Measurements from ENCODE around the gene CLASP1.

The CLASP1 gene

GRCh38 chr2:121536347-121536746 is 112.9 kb downstream of the CLASP1 start:
- no peak for DNase-seq

GRCh38 chr2:121534007-121534406 is 115.3 kb downstream of the CLASP1 start:
- DNase-seq, result no peak

GRCh38 chr2:121532894-121533293 is 116.4 kb downstream of the CLASP1 start:
- DNase-seq, result peak; percentile 34

- peak; percentile 16 for DNase-seq
Observed at GRCh38 chr2:121532347-121532766, 116.9 kb downstream of the CLASP1 start.

GRCh38 chr2:121530212-121530705 is 119.0 kb downstream of the CLASP1 start:
- DNase-seq, result peak; percentile 83

- DNase-seq, result peak; percentile 75
Observed at GRCh38 chr2:121529439-121530211, 119.6 kb downstream of the CLASP1 start.

GRCh38 chr2:121527009-121527682 is 122.1 kb downstream of the CLASP1 start:
- no peak for DNase-seq

- DNase-seq, result no peak
Observed at GRCh38 chr2:121524685-121525425, 124.4 kb downstream of the CLASP1 start.

- no peak for DNase-seq
Observed at GRCh38 chr2:121521359-121521758, 127.9 kb downstream of the CLASP1 start.

GRCh38 chr2:121520641-121520994 is 128.6 kb downstream of the CLASP1 start:
- no peak for DNase-seq

- DNase-seq, result no peak
Observed at GRCh38 chr2:121519732-121520640, 129.3 kb downstream of the CLASP1 start.

GRCh38 chr2:121519153-121519552 is 130.1 kb downstream of the CLASP1 start:
- DNase-seq, result no peak

GRCh38 chr2:121513597-121514333 is 135.5 kb downstream of the CLASP1 start:
- DNase-seq, result no peak

- DNase-seq, result no peak
Observed at GRCh38 chr2:121510857-121511256, 138.4 kb downstream of the CLASP1 start.

- DNase-seq, result no peak
Observed at GRCh38 chr2:121506621-121507020, 142.6 kb downstream of the CLASP1 start.

GRCh38 chr2:121505986-121506586 is 143.2 kb downstream of the CLASP1 start:
- no peak for DNase-seq

GRCh38 chr2:121505005-121505404 is 144.3 kb downstream of the CLASP1 start:
- DNase-seq, result no peak

- no peak for DNase-seq
Observed at GRCh38 chr2:121504316-121504715, 144.9 kb downstream of the CLASP1 start.

GRCh38 chr2:121502781-121503180 is 146.5 kb downstream of the CLASP1 start:
- no peak for DNase-seq

GRCh38 chr2:121502246-121502645 is 147.0 kb downstream of the CLASP1 start:
- no peak for DNase-seq

GRCh38 chr2:121501554-121501953 is 147.7 kb downstream of the CLASP1 start:
- DNase-seq, result no peak

Measured in NCI-H345 (cell line).